ENCODE data around the gene GRAP.

DNA sequence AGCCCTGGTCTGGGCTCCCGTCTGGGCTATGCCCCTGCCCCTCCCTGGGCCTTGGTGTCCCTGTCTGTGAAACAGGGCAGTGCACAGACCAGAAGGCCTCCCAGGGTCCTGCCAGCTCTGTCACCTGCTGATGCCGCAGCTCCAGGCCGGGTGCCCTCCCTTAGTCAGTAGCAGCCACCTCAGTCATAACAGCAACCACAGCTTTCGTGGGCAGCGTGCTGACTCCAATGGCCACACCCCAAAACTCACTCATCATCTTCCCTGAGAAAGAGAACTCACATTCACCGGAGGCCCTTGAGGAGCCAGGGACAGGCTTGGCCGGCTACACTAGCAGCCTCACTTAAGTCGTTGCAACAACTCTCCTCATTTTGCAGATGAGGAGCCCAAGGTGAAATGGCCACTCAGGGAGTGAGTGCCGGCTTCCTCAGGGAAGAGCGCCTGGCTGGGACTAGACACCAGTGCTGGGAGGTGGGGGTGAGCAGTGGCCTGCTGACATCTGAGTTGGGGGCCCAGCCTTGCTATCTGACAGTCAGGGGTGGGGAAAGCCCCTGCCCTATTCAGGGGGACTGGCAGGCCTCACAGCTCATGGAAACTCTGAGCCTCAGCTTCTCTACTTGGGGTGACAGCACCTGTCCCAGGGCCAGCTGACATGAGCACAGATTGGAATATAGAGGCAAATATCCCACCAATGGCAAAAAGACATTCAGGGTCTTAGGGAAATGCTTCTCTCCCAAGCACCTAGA lies 72.2 kb downstream of the GRAP start:
- TF ChIP-seq, protein P1, sequence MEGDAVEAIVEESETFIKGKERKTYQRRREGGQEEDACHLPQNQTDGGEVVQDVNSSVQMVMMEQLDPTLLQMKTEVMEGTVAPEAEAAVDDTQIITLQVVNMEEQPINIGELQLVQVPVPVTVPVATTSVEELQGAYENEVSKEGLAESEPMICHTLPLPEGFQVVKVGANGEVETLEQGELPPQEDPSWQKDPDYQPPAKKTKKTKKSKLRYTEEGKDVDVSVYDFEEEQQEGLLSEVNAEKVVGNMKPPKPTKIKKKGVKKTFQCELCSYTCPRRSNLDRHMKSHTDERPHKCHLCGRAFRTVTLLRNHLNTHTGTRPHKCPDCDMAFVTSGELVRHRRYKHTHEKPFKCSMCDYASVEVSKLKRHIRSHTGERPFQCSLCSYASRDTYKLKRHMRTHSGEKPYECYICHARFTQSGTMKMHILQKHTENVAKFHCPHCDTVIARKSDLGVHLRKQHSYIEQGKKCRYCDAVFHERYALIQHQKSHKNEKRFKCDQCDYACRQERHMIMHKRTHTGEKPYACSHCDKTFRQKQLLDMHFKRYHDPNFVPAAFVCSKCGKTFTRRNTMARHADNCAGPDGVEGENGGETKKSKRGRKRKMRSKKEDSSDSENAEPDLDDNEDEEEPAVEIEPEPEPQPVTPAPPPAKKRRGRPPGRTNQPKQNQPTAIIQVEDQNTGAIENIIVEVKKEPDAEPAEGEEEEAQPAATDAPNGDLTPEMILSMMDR (IDR thresholded peaks at IDR 0.05) = no peak
- TF ChIP-seq POLR2A (IDR thresholded peaks at IDR 0.05) = no peak

Measured in gastroesophageal sphincter (tissue), 3 donors.